ENCODE results near the gene NOTCH3. TPM values are rescaled to one million over a fixed set of nuclear protein-coding genes. Genes with fewer than 3 reads are reported as not detected.

NOTCH3 gene
- total RNA-seq, 1 experiment from 2014 or later: 60.6 TPM

DNA sequence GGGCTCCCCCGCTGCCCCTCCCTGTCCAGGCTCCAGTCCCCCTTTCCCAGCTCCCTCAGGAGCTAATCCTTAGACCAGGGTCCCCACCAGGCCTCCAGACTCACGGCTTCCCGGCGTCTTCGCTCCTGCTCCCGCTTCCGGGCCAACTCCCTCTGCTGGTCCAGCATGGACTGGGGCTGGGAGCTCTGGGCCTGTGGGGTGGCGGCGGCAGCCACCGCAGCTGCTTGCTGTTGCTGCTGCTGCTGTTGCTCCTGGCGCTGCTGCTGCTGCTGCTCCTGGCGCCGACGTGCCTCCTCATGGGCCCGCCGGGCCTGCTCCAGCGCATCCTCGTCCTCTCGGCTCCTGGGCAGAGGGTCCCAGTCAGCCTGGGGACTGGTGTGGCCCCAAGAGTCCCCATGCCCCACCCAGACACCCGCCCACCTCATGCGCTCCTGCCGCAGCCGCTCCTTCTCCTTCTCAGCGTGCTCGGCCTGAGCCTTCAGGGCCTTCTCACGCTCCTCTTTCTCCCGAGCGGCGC is 37.9 kb upstream of the NOTCH3 start:
- H3K36me3 Mint-ChIP-seq (ENCODE audit: insufficient read depth, unreplicated experiment): peaks cover 93% of the 10 kb centered on the region
- H3K4me3 ChIP-seq (ENCODE audit: low read depth, low read length): no peak overlapping the region
- no peaks in the 10 kb centered on the region for H3K4me1 ChIP-seq
- no TSS peak for BruUV-seq (replicated peaks)
- intact Hi-C loops (cut with micrococcal nuclease; ENCODE audit: unreplicated experiment): no loop called here
- no peaks in the 10 kb centered on the region for H3K27me3 Mint-ChIP-seq (ENCODE audit: insufficient read depth, unreplicated experiment)
- CTCF ChIA-PET: interaction anchor here (1.0 to 1.1 kb wide), 2 partner anchors 43 to 77 kb away, joined by 3 to 9 read pairs; no protein-coding TSS in a partner anchor
- TF ChIP-seq, protein P1, sequence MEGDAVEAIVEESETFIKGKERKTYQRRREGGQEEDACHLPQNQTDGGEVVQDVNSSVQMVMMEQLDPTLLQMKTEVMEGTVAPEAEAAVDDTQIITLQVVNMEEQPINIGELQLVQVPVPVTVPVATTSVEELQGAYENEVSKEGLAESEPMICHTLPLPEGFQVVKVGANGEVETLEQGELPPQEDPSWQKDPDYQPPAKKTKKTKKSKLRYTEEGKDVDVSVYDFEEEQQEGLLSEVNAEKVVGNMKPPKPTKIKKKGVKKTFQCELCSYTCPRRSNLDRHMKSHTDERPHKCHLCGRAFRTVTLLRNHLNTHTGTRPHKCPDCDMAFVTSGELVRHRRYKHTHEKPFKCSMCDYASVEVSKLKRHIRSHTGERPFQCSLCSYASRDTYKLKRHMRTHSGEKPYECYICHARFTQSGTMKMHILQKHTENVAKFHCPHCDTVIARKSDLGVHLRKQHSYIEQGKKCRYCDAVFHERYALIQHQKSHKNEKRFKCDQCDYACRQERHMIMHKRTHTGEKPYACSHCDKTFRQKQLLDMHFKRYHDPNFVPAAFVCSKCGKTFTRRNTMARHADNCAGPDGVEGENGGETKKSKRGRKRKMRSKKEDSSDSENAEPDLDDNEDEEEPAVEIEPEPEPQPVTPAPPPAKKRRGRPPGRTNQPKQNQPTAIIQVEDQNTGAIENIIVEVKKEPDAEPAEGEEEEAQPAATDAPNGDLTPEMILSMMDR (IDR thresholded peaks at IDR 0.05; ENCODE audit: insufficient read depth in 1 of 2, low read depth in 1 of 2, low read length in 1 of 2, severe bottlenecking in 1 of 2, unreplicated experiment in 1 of 2): no peak
- no peak overlapping the region for H3K27ac Mint-ChIP-seq (ENCODE audit: unreplicated experiment)
- DNase-seq: peak in 1 of 2 experiments; percentile 42
- no peak overlapping the region for H3K4me3 Mint-ChIP-seq (ENCODE audit: unreplicated experiment)
- H3K36me3 ChIP-seq (ENCODE audit: control insufficient read depth, insufficient read depth, low read length): no peaks in the 10 kb centered on the region; the same call in 1 of the 2 replicates
- no peaks in the 10 kb centered on the region for H3K9me3 ChIP-seq
- POLR2A ChIA-PET: no interaction called here
- H3K9me3 Mint-ChIP-seq (ENCODE audit: unreplicated experiment): no peaks in the 10 kb centered on the region
- no peaks in the 10 kb centered on the region for H3K27me3 ChIP-seq (replicated peaks; ENCODE audit: control insufficient read depth, insufficient read depth, low read length)
- H3K4me1 Mint-ChIP-seq (ENCODE audit: low read depth, unreplicated experiment): no peaks in the 10 kb centered on the region

DNA sequence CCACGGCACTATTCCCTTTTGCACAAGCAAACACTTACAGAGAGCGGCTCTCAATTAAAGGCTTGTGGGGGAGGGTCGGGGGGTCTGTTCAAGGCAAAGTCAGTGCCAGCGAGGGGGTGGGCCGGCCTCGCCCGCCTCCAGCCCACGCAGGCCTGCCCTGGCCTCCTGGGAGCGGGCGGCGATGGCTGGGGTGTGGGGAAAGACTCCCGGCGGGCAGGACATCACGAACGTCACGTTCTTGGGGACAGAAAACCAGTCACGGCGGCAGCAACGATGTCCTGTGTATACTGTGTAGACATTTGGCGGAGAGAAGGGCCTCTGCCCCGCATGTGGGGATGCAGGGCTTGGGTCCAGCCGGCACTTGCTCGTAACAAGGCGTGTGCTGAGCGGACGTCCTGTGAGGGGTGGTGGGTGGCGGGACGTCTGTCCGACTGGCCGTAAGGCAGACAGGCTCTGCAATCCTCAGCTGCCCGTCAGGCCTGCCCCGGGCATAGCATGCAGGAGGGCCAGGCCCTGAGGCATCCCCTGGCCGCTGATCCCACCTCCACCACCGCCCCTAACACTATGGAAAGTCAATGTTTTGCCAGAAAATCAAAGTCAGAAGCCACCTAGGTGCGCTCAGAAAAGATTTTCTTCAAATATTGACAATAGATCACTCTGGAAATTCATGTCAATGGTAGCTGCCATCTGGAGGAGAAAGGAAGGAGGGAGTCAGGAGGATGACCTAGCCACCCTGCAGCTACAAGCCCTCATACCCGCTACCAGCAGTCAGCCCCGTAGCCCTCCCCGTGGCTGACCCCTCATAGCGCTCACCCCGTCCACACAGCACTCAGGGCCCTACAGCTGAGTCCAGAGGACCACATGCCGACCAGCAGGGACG is 37.2 kb upstream of the NOTCH3 start:
- H3K4me1 Mint-ChIP-seq (ENCODE audit: low read depth, unreplicated experiment): no peaks in the 10 kb centered on the region
- no peak for DNase-seq
- H3K4me3 Mint-ChIP-seq (ENCODE audit: unreplicated experiment): no peak overlapping the region
- intact Hi-C loops (cut with micrococcal nuclease; ENCODE audit: unreplicated experiment): no loop called here
- no TSS peak for BruUV-seq (replicated peaks)
- H3K27ac Mint-ChIP-seq (ENCODE audit: unreplicated experiment): no peak overlapping the region
- peaks cover 93% of the 10 kb centered on the region for H3K36me3 Mint-ChIP-seq (ENCODE audit: insufficient read depth, unreplicated experiment)
- POLR2A ChIA-PET: interaction anchor here (0.6 kb wide), 1 partner anchor 142 kb away, joined by 6 read pairs; the partner anchor contains the start of gene AKAP8
- TF ChIP-seq, protein P1 (IDR thresholded peaks at IDR 0.05; ENCODE audit: insufficient read depth in 1 of 2, low read depth in 1 of 2, low read length in 1 of 2, severe bottlenecking in 1 of 2, unreplicated experiment in 1 of 2): no peak
- no peaks in the 10 kb centered on the region for H3K9me3 Mint-ChIP-seq (ENCODE audit: unreplicated experiment)
- Histone ChIP-seq H3K4me3 (ENCODE audit: low read depth, low read length) (no peak overlapping the region), H3K9me3 (no peaks in the 10 kb centered on the region), H3K4me1 (no peaks in the 10 kb centered on the region), H3K36me3 (ENCODE audit: control insufficient read depth, insufficient read depth, low read length) (no peaks in the 10 kb centered on the region; the same call in 1 of the 2 replicates), H3K27me3 (replicated peaks; ENCODE audit: control insufficient read depth, insufficient read depth, low read length) (no peaks in the 10 kb centered on the region)
- CTCF ChIA-PET: interaction anchor here (0.7 to 1.1 kb wide), 2 partner anchors 42 to 1744 kb away, joined by 3 to 4 read pairs; no protein-coding TSS in a partner anchor
- H3K27me3 Mint-ChIP-seq (ENCODE audit: insufficient read depth, unreplicated experiment): no peaks in the 10 kb centered on the region

DNA sequence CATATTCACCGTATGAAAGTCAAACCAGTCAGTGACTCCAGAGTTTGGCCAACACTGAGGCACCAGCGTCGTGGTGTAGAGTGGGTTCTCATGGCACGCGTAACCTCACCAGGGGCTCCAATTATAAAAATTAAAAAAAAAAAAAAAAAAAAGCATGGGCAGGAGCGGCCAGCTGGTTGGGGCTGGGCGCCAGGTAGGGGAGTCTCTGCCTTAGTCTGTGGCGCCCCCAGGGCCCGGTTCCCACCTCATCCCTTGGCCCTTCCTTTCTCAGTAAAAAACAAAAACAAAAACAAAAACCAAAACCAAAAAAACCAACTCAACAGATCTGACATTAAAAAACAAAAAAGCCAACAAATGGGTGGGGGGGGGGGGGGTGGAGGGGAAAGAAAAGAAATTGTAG is 36.1 kb upstream of the NOTCH3 start:
- no peaks in the 10 kb centered on the region; the same call in 1 of the 2 replicates for H3K36me3 ChIP-seq (ENCODE audit: control insufficient read depth, insufficient read depth, low read length)
- Mint-ChIP-seq H3K36me3 (ENCODE audit: insufficient read depth, unreplicated experiment) (peaks cover 95% of the 10 kb centered on the region), H3K4me1 (ENCODE audit: low read depth, unreplicated experiment) (no peaks in the 10 kb centered on the region), H3K4me3 (ENCODE audit: unreplicated experiment) (no peak overlapping the region), H3K27me3 (ENCODE audit: insufficient read depth, unreplicated experiment) (no peaks in the 10 kb centered on the region), H3K27ac (ENCODE audit: unreplicated experiment) (no peak overlapping the region), H3K9me3 (ENCODE audit: unreplicated experiment) (no peaks in the 10 kb centered on the region)
- H3K4me3 ChIP-seq (ENCODE audit: low read depth, low read length): no peak overlapping the region
- TF ChIP-seq, protein P1 (IDR thresholded peaks at IDR 0.05; ENCODE audit: insufficient read depth in 1 of 2, low read depth in 1 of 2, low read length in 1 of 2, severe bottlenecking in 1 of 2, unreplicated experiment in 1 of 2): no peak
- intact Hi-C loops (cut with micrococcal nuclease; ENCODE audit: unreplicated experiment): no loop called here
- no TSS peak for BruUV-seq (replicated peaks)
- POLR2A ChIA-PET: interaction anchor here (0.6 kb wide), 1 partner anchor 143 kb away, joined by 6 read pairs; the partner anchor contains the start of gene AKAP8
- CTCF ChIA-PET: interaction anchor here (0.7 kb wide), 1 partner anchor 1743 kb away, joined by 4 read pairs; no protein-coding TSS in a partner anchor
- no peaks in the 10 kb centered on the region for H3K4me1 ChIP-seq
- no peak for DNase-seq
- H3K27me3 ChIP-seq (replicated peaks; ENCODE audit: control insufficient read depth, insufficient read depth, low read length): no peaks in the 10 kb centered on the region
- no peaks in the 10 kb centered on the region for H3K9me3 ChIP-seq
